HEK293 (cell line): ENCODE data around the gene CCDC186.

ENCODE experiments used
- EGR2 ChIP-seq: fragments of 450-650 bp; formaldehyde crosslinking; IDR thresholded peaks from 2 replicates; pipeline ENCODE4 v1.5.1; 2016; ENCODE audit warnings: low read depth, missing biosample characterization, missing genetic modification characterization
- GFI1B ChIP-seq: fragments of 450-650 bp; formaldehyde crosslinking; IDR thresholded peaks from 2 replicates; pipeline ENCODE4 v1.5.1; 2016; ENCODE audit warnings: missing biosample characterization, missing genetic modification characterization
- GLI2 ChIP-seq: fragments of 450-650 bp; formaldehyde crosslinking; IDR thresholded peaks from 2 replicates; pipeline ENCODE4; 2017; ENCODE audit warnings: missing biosample characterization, missing genetic modification characterization, low read depth, borderline replicate concordance
- GLIS1 ChIP-seq: fragments of 450-650 bp; formaldehyde crosslinking; IDR thresholded peaks from 2 replicates; pipeline ENCODE4 v1.5.1; 2016; ENCODE audit warnings: missing biosample characterization, missing genetic modification characterization
- HIC1 ChIP-seq: fragments of 450-650 bp; formaldehyde crosslinking; IDR thresholded peaks from 2 replicates; pipeline ENCODE4 v1.5.1; 2016; ENCODE audit warnings: missing biosample characterization, missing genetic modification characterization
- IKZF3 ChIP-seq: fragments of 450-650 bp; IDR thresholded peaks from 2 replicates; pipeline ENCODE4 v1.5.0; 2018; ENCODE audit warnings: missing biosample characterization, mild to moderate bottlenecking, missing genetic modification characterization, moderate library complexity
- KLF10 ChIP-seq: fragments of 450-650 bp; IDR thresholded peaks from 2 replicates; pipeline ENCODE4 v1.5.1; 2018; ENCODE audit warnings: missing biosample characterization, mild to moderate bottlenecking, missing genetic modification characterization
- MEIS1 ChIP-seq: sonication (generic); formaldehyde crosslinking; IDR thresholded peaks from 2 replicates; pipeline ENCODE4 v1.8.1; 2022; ENCODE audit warnings: missing genetic modification reagents, mild to moderate bottlenecking, borderline replicate concordance
- PATZ1 ChIP-seq: fragments of 450-650 bp; formaldehyde crosslinking; IDR thresholded peaks from 2 replicates; pipeline ENCODE4 v1.5.1; 2016; ENCODE audit warnings: missing biosample characterization, missing genetic modification characterization
- PBX3 ChIP-seq: sonication (generic); formaldehyde crosslinking; IDR thresholded peaks from 2 replicates; pipeline ENCODE4 v1.8.1; 2022; ENCODE audit warnings: mild to moderate bottlenecking, moderate library complexity, missing genetic modification reagents
- SALL2 ChIP-seq: fragments of 450-650 bp; formaldehyde crosslinking; IDR thresholded peaks from 2 replicates; pipeline ENCODE4 v1.5.0; 2017; ENCODE audit warnings: missing biosample characterization, mild to moderate bottlenecking, missing genetic modification characterization, borderline replicate concordance
- SP2 ChIP-seq: fragments of 450-650 bp; formaldehyde crosslinking; IDR thresholded peaks from 2 replicates; pipeline ENCODE4 v1.5.1; 2016; ENCODE audit warnings: missing biosample characterization, missing genetic modification characterization
- YY1 ChIP-seq: fragments of 450-650 bp; formaldehyde crosslinking; IDR thresholded peaks from 2 replicates; pipeline ENCODE4 v1.5.1; 2018; ENCODE audit warnings: missing biosample characterization, missing genetic modification characterization
- YY2 ChIP-seq: fragments of 450-650 bp; formaldehyde crosslinking; IDR thresholded peaks from 2 replicates; pipeline ENCODE4 v1.5.1; 2016; ENCODE audit warnings: missing biosample characterization, missing genetic modification characterization
- ZNF121 ChIP-seq: fragments of 450-650 bp; formaldehyde crosslinking; IDR thresholded peaks from 2 replicates; pipeline ENCODE4 v1.5.1; 2016; ENCODE audit warnings: missing biosample characterization, missing genetic modification characterization
- ZNF18 ChIP-seq: fragments of 450-650 bp; formaldehyde crosslinking; IDR thresholded peaks from 2 replicates; pipeline ENCODE4 v1.5.1; 2016; ENCODE audit warnings: missing biosample characterization, missing genetic modification characterization
- ZNF2 ChIP-seq: fragments of 450-650 bp; formaldehyde crosslinking; IDR thresholded peaks from 2 replicates; pipeline ENCODE4 v1.5.1; 2016; ENCODE audit warnings: missing biosample characterization, missing genetic modification characterization
- ZNF266 ChIP-seq: fragments of 450-650 bp; formaldehyde crosslinking; IDR thresholded peaks from 2 replicates; pipeline ENCODE4 v1.5.1; 2016; ENCODE audit warnings: missing biosample characterization, missing genetic modification characterization, low read depth
- ZNF311 ChIP-seq: fragments of 450-650 bp; formaldehyde crosslinking; IDR thresholded peaks from 2 replicates; pipeline ENCODE4 v1.5.1; 2017; ENCODE audit warnings: missing biosample characterization, missing genetic modification characterization, borderline replicate concordance
- ZNF341 ChIP-seq: fragments of 450-650 bp; formaldehyde crosslinking; IDR thresholded peaks from 2 replicates; pipeline ENCODE4; 2016; ENCODE audit warnings: low read depth, missing biosample characterization, missing genetic modification characterization
- ZNF398 ChIP-seq: fragments of 450-650 bp; formaldehyde crosslinking; IDR thresholded peaks from 2 replicates; pipeline ENCODE4 v1.5.1; 2017; ENCODE audit warnings: missing biosample characterization, missing genetic modification characterization
- ZNF558 ChIP-seq: fragments of 450-650 bp; formaldehyde crosslinking; IDR thresholded peaks from 2 replicates; pipeline ENCODE4 v1.5.1; 2016; ENCODE audit warnings: missing biosample characterization, missing genetic modification characterization
- ZNF560 ChIP-seq: fragments of 450-650 bp; formaldehyde crosslinking; IDR thresholded peaks from 2 replicates; pipeline ENCODE4 v1.5.1; 2017; ENCODE audit warnings: missing biosample characterization, missing genetic modification characterization, borderline replicate concordance
- ZNF792 ChIP-seq: fragments of 450-650 bp; formaldehyde crosslinking; IDR thresholded peaks from 2 replicates; pipeline ENCODE4 v1.5.1; 2016; ENCODE audit warnings: missing biosample characterization, missing genetic modification characterization
- ZNF837 ChIP-seq: fragments of 450-650 bp; formaldehyde crosslinking; IDR thresholded peaks from 2 replicates; pipeline ENCODE4 v1.5.1; 2016; ENCODE audit warnings: missing biosample characterization, missing genetic modification characterization
- TF ChIP-seq, protein P1 (sequence below): fragments of 450-650 bp; formaldehyde crosslinking; IDR thresholded peaks from 2 replicates; pipeline ENCODE4 v1.5.1; 2016; ENCODE audit warnings: missing biosample characterization, missing genetic modification characterization
- TF ChIP-seq, protein P2 (sequence below): fragments of 450-650 bp; formaldehyde crosslinking; IDR thresholded peaks from 2 replicates; pipeline ENCODE4 v1.5.1; 2016; ENCODE audit warnings: missing biosample characterization, missing genetic modification characterization

Gene CCDC186

GRCh38 chr10:114173921-114174694, at the start of gene CCDC186 (continued):
- 0 out of 2 replicates have a peak, but pooled peaks have one; percentile 13 for TF ChIP-seq ZNF18 (tag by site-specific recombination)
- no peak for TF ChIP-seq ZNF837 (tag by site-specific recombination)
- no peak for TF ChIP-seq MEIS1 (CRISPR knock-in tag)
- peak; percentile 78 for TF ChIP-seq EGR2 (tag by site-specific recombination)
- peak; percentile 60 for TF ChIP-seq ZNF341 (tag by site-specific recombination)
- no peak for TF ChIP-seq ZNF311
- no peak for TF ChIP-seq GFI1B
- TF ChIP-seq IKZF3: no peak
- TF ChIP-seq, protein P1, sequence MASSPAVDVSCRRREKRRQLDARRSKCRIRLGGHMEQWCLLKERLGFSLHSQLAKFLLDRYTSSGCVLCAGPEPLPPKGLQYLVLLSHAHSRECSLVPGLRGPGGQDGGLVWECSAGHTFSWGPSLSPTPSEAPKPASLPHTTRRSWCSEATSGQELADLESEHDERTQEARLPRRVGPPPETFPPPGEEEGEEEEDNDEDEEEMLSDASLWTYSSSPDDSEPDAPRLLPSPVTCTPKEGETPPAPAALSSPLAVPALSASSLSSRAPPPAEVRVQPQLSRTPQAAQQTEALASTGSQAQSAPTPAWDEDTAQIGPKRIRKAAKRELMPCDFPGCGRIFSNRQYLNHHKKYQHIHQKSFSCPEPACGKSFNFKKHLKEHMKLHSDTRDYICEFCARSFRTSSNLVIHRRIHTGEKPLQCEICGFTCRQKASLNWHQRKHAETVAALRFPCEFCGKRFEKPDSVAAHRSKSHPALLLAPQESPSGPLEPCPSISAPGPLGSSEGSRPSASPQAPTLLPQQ (tag by site-specific recombination): peak; percentile 57; the same call in 1 of the 2 replicates
- TF ChIP-seq HIC1: peak; percentile 82
- no peak for TF ChIP-seq ZNF266 (tag by site-specific recombination)
- TF ChIP-seq GLIS1 (tag by site-specific recombination): peak; percentile 75
- peak; percentile 36; the same call in 1 of the 2 replicates for TF ChIP-seq YY2
- TF ChIP-seq ZNF560 (tag by site-specific recombination): no peak
- TF ChIP-seq, protein P2, sequence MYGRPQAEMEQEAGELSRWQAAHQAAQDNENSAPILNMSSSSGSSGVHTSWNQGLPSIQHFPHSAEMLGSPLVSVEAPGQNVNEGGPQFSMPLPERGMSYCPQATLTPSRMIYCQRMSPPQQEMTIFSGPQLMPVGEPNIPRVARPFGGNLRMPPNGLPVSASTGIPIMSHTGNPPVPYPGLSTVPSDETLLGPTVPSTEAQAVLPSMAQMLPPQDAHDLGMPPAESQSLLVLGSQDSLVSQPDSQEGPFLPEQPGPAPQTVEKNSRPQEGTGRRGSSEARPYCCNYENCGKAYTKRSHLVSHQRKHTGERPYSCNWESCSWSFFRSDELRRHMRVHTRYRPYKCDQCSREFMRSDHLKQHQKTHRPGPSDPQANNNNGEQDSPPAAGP (tag by site-specific recombination): 0 out of 2 replicates have a peak, but pooled peaks have one; percentile 32
- TF ChIP-seq ZNF121 (tag by site-specific recombination): peak; percentile 62; the same call in 1 of the 2 replicates
- peak; percentile 92 for TF ChIP-seq SP2 (tag by site-specific recombination)
- no peak for TF ChIP-seq ZNF558 (tag by site-specific recombination)
- no peak for TF ChIP-seq ZNF398
- TF ChIP-seq PATZ1 (tag by site-specific recombination): peak; percentile 75; the same call in 1 of the 2 replicates
- peak; percentile 49; the same call in 1 of the 2 replicates for TF ChIP-seq KLF10 (tag by site-specific recombination)
- TF ChIP-seq ZNF2: peak; percentile 60; the same call in 1 of the 2 replicates
- TF ChIP-seq PBX3 (CRISPR knock-in tag): peak; percentile 57; the same call in 1 of the 2 replicates
- 0 out of 2 replicates have a peak, but pooled peaks have one; percentile 41 for TF ChIP-seq ZNF792
- no peak for TF ChIP-seq SALL2
- TF ChIP-seq GLI2 (tag by site-specific recombination): no peak
- peak; percentile 83 for TF ChIP-seq YY1 (tag by site-specific recombination)
